Thyroid gland (tissue), 4 donors: ENCODE measurements around the gene JAG2.

Experiments
- POLR2A ChIP-seq, 2 donors: fragments of 450-650 bp; IDR thresholded peaks; one replicate each; pipeline ENCODE4 v1.6.1; 2017; ENCODE audit warnings: antibody characterized with exemption in 2 of 2, mild to moderate bottlenecking in 2 of 2, moderate library complexity in 1 of 2
- TF ChIP-seq, protein P1 (sequence below), 6 experiments: fragments of 200-600 bp in 3 of 6; fragments of 450-650 bp in 3 of 6; sonication (generic) in 3 of 6; IDR thresholded peaks; one replicate each; pipeline ENCODE4 v1.5.1; 2016 to 2019; ENCODE audit warnings: antibody characterized with exemption in 6 of 6, mild to moderate bottlenecking in 2 of 6, inconsistent platforms in 1 of 6, moderate library complexity in 1 of 6

DNA sequence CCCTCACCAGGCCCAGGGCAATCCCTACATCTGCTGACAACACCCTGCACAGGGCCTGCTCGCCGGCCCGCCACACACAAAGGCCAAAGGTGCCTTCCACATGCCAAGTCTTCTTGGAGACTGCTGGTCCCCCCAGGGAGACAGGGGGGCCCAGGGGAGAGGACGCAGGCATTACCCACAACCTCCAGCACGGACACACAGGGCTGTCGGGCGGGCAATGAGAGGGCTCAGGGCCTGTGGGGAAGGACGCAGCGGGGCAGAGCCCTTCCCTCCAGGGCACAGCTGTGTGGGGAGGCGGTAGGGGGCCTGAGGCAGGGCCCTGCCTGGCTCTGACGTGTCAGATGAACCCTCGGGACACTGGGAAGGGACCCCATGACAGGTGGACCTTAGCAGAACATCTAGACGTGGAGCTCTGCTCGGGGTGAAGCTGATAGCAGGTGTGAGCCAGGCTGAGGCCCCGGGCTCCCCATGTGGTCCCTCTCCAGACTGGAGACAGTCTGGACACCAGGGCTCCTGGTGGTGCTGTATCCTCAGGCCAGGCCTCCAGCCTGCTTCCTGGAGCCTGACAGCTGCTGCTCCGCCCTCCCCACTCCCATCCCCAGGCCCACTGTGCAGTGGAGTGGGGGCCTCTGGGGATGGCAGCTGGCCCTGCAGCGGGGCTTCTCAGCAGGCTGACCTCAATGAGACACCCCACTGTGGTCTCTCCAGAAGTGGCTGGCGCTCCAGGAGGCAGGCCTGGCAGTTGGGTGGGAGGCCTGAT lies 44.1 kb upstream of the JAG2 start:
- TF ChIP-seq POLR2A (IDR thresholded peaks at IDR 0.05): no peak
- TF ChIP-seq, protein P1, sequence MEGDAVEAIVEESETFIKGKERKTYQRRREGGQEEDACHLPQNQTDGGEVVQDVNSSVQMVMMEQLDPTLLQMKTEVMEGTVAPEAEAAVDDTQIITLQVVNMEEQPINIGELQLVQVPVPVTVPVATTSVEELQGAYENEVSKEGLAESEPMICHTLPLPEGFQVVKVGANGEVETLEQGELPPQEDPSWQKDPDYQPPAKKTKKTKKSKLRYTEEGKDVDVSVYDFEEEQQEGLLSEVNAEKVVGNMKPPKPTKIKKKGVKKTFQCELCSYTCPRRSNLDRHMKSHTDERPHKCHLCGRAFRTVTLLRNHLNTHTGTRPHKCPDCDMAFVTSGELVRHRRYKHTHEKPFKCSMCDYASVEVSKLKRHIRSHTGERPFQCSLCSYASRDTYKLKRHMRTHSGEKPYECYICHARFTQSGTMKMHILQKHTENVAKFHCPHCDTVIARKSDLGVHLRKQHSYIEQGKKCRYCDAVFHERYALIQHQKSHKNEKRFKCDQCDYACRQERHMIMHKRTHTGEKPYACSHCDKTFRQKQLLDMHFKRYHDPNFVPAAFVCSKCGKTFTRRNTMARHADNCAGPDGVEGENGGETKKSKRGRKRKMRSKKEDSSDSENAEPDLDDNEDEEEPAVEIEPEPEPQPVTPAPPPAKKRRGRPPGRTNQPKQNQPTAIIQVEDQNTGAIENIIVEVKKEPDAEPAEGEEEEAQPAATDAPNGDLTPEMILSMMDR (IDR thresholded peaks at IDR 0.05): no peak
